ENCODE data around the gene KRT74. TPM values are rescaled to one million over a fixed set of nuclear protein-coding genes. Genes with fewer than 3 reads are reported as not detected.

Gene KRT74
- total RNA-seq, 1 experiment from 2014 or later, result not detected

DNA sequence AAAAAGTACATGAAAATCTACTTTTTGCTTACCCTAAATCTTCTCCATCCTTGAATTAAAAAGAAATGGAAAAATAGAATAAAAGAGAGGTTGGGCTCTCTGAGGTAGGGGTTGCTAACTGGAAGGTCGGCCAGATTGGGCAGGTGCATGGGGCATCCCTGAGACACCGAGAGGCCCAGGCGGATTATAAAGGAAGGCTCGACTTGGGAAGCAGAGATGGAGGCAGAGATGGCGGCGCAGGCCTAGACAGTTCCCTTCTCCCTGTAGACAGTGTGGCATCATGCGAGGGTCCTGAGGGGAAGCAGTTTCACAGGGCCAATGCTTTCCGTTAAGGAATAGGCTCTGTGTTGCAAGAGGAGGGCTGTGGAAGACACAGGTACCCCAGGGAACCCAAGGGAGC, 3.7 kb upstream of the KRT74 start:
- TF ChIP-seq, protein P1, sequence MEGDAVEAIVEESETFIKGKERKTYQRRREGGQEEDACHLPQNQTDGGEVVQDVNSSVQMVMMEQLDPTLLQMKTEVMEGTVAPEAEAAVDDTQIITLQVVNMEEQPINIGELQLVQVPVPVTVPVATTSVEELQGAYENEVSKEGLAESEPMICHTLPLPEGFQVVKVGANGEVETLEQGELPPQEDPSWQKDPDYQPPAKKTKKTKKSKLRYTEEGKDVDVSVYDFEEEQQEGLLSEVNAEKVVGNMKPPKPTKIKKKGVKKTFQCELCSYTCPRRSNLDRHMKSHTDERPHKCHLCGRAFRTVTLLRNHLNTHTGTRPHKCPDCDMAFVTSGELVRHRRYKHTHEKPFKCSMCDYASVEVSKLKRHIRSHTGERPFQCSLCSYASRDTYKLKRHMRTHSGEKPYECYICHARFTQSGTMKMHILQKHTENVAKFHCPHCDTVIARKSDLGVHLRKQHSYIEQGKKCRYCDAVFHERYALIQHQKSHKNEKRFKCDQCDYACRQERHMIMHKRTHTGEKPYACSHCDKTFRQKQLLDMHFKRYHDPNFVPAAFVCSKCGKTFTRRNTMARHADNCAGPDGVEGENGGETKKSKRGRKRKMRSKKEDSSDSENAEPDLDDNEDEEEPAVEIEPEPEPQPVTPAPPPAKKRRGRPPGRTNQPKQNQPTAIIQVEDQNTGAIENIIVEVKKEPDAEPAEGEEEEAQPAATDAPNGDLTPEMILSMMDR (IDR thresholded peaks at IDR 0.05; ENCODE audit: insufficient read depth in 1 of 2, low read depth in 1 of 2, low read length in 1 of 2, severe bottlenecking in 1 of 2, unreplicated experiment in 1 of 2), result no peak
- Histone ChIP-seq H3K4me3 (ENCODE audit: low read depth, low read length) (no peak overlapping the region), H3K9me3 (no peaks in the 10 kb centered on the region), H3K36me3 (ENCODE audit: control insufficient read depth, insufficient read depth, low read length) (no peaks in the 10 kb centered on the region), H3K4me1 (no peaks in the 10 kb centered on the region), H3K27me3 (replicated peaks; ENCODE audit: control insufficient read depth, insufficient read depth, low read length) (no peaks in the 10 kb centered on the region)
- CTCF ChIA-PET, result no interaction called here
- no peak overlapping the region for H3K27ac Mint-ChIP-seq (ENCODE audit: unreplicated experiment)
- H3K4me1 Mint-ChIP-seq (ENCODE audit: low read depth, unreplicated experiment), result no peaks in the 10 kb centered on the region
- no peaks in the 10 kb centered on the region for H3K9me3 Mint-ChIP-seq (ENCODE audit: unreplicated experiment)
- POLR2A ChIA-PET, result no interaction called here
- intact Hi-C loops (cut with micrococcal nuclease; ENCODE audit: unreplicated experiment), result no loop called here
- peaks cover 3% of the 10 kb centered on the region for H3K27me3 Mint-ChIP-seq (ENCODE audit: insufficient read depth, unreplicated experiment)
- H3K36me3 Mint-ChIP-seq (ENCODE audit: insufficient read depth, unreplicated experiment), result no peaks in the 10 kb centered on the region
- no peak for DNase-seq
- no TSS peak for BruUV-seq (replicated peaks)
- no peak overlapping the region for H3K4me3 Mint-ChIP-seq (ENCODE audit: unreplicated experiment)

DNA sequence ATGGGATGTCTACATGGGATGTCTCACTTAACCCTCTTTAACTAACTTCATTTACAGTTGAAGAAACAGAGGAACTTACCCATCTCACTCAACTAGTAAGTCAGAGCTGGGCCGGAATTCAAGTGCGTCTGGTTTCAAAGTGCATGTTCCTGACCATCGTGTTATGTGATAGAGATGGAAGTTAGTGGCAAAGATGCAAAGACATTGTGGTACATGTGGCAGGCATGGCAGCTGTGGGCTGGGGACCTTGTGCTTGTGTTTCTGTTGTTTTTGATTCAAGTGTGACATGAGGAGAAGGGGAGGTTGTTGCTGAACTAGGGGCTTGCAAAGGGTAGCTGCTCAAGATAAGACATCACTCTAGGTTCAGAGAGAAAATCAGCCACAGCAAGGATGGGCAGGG, 2.3 kb upstream of the KRT74 start:
- CTCF ChIA-PET, result no interaction called here
- no peaks in the 10 kb centered on the region for H3K36me3 ChIP-seq (ENCODE audit: control insufficient read depth, insufficient read depth, low read length)

DNA sequence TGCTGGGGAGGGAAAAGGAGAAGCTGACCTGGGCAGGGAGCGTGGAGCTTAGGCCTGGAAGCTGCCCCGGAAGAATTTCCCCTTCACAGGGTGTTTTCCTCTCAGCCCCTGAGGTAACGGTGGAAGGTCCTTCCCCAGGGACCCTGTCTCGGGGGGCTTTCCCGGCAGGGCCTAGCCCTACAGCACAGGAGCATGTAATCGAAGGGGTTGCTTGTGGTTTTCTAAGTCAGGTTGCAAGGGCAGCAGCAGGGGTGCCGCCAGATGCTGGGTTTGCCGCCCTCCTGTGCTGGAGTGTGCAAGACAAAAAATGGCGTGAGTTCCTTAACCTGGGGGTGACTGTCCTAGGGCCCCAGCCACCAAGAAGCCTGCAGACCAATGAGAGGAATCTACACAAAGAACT, 1.6 kb upstream of the KRT74 start:
- H3K27ac Mint-ChIP-seq (ENCODE audit: unreplicated experiment), result no peak overlapping the region
- Histone ChIP-seq H3K27me3 (replicated peaks; ENCODE audit: control insufficient read depth, insufficient read depth, low read length) (no peaks in the 10 kb centered on the region), H3K36me3 (ENCODE audit: control insufficient read depth, insufficient read depth, low read length) (no peaks in the 10 kb centered on the region), H3K4me3 (ENCODE audit: low read depth, low read length) (no peak overlapping the region), H3K9me3 (no peaks in the 10 kb centered on the region), H3K4me1 (no peaks in the 10 kb centered on the region)
- H3K36me3 Mint-ChIP-seq (ENCODE audit: insufficient read depth, unreplicated experiment), result no peaks in the 10 kb centered on the region
- intact Hi-C loops (cut with micrococcal nuclease; ENCODE audit: unreplicated experiment), result no loop called here
- H3K4me3 Mint-ChIP-seq (ENCODE audit: unreplicated experiment), result no peak overlapping the region
- peaks cover 3% of the 10 kb centered on the region for H3K27me3 Mint-ChIP-seq (ENCODE audit: insufficient read depth, unreplicated experiment)
- no peak for DNase-seq
- H3K4me1 Mint-ChIP-seq (ENCODE audit: low read depth, unreplicated experiment), result no peaks in the 10 kb centered on the region
- ChIA-PET CTCF (no interaction called here), POLR2A (no interaction called here)
- no peaks in the 10 kb centered on the region for H3K9me3 Mint-ChIP-seq (ENCODE audit: unreplicated experiment)
- TF ChIP-seq, protein P1 (IDR thresholded peaks at IDR 0.05; ENCODE audit: insufficient read depth in 1 of 2, low read depth in 1 of 2, low read length in 1 of 2, severe bottlenecking in 1 of 2, unreplicated experiment in 1 of 2), result no peak
- no TSS peak for BruUV-seq (replicated peaks)

More for the DNA sequence above, 2.3 kb upstream of the KRT74 start:
- Histone ChIP-seq H3K4me3 (ENCODE audit: low read depth, low read length) (no peak overlapping the region), H3K9me3 (no peaks in the 10 kb centered on the region), H3K27me3 (replicated peaks; ENCODE audit: control insufficient read depth, insufficient read depth, low read length) (no peaks in the 10 kb centered on the region), H3K4me1 (no peaks in the 10 kb centered on the region)
- Mint-ChIP-seq H3K9me3 (ENCODE audit: unreplicated experiment) (no peaks in the 10 kb centered on the region), H3K27me3 (ENCODE audit: insufficient read depth, unreplicated experiment) (peaks cover 3% of the 10 kb centered on the region), H3K27ac (ENCODE audit: unreplicated experiment) (no peak overlapping the region), H3K4me3 (ENCODE audit: unreplicated experiment) (no peak overlapping the region), H3K36me3 (ENCODE audit: insufficient read depth, unreplicated experiment) (no peaks in the 10 kb centered on the region), H3K4me1 (ENCODE audit: low read depth, unreplicated experiment) (no peaks in the 10 kb centered on the region)
- BruUV-seq (replicated peaks), result no TSS peak
- DNase-seq, result no peak
- intact Hi-C loops (cut with micrococcal nuclease; ENCODE audit: unreplicated experiment), result no loop called here
- TF ChIP-seq, protein P1 (IDR thresholded peaks at IDR 0.05; ENCODE audit: insufficient read depth in 1 of 2, low read depth in 1 of 2, low read length in 1 of 2, severe bottlenecking in 1 of 2, unreplicated experiment in 1 of 2), result no peak
- POLR2A ChIA-PET, result no interaction called here

Data from Caco-2 (cell line).